Thoracic aorta (tissue), 2 donors: ENCODE data around the gene RPS3A. TPM values are rescaled to one million over a fixed set of nuclear protein-coding genes. Genes with fewer than 3 reads are reported as not detected.

Experiments used
- ATAC-seq: fragments of 150-250 bp; one replicate; pipeline ENCODE4 v1.8.0; 2017; ENCODE audit warnings: low read depth; ENCODE audit not compliant: insufficient number of reproducible peaks, low FRiP score
- DNase-seq: peaks from one replicate; pipeline ENCODE4 v3.0.0-alpha.2; 2020; ENCODE audit warnings: low spot score
- H3K27ac ChIP-seq, 2 donors: fragments of 200-600 bp; sonication (generic); 1 replicate in 1 of 2; 2 replicates in 1 of 2; pipeline ENCODE4 v1.5.1; 2016; ENCODE audit warnings: mild to moderate bottlenecking in 2 of 2, moderate library complexity in 2 of 2
- H3K27me3 ChIP-seq: fragments of 200-600 bp; sonication (generic); replicated peaks from 2 replicates; pipeline ENCODE4 v1.6.0; 2016; ENCODE audit warnings: mild to moderate bottlenecking; ENCODE audit not compliant: insufficient read depth
- H3K36me3 ChIP-seq: fragments of 200-600 bp; sonication (generic); one replicate; pipeline ENCODE4 v1.5.1; 2016
- H3K4me1 ChIP-seq, 2 donors: fragments of 200-600 bp; sonication (generic); 1 replicate in 1 of 2; 2 replicates in 1 of 2; pipeline versions ENCODE4 v1.5.1 to v1.6.0; 2016; ENCODE audit warnings: low read depth in 2 of 2, mild to moderate bottlenecking in 1 of 2; ENCODE audit not compliant: control insufficient read depth in 1 of 2
- H3K4me3 ChIP-seq: fragments of 200-600 bp; sonication (generic); 2 replicates; pipeline ENCODE4 v1.5.1; 2016; ENCODE audit warnings: mild to moderate bottlenecking
- H3K9me3 ChIP-seq: fragments of 200-600 bp; sonication (generic); 2 replicates; pipeline ENCODE4 v1.5.1; 2016
- CTCF ChIP-seq: fragments of 200-600 bp; sonication (generic); IDR thresholded peaks from one replicate; pipeline ENCODE4 v1.5.1; 2019; ENCODE audit warnings: antibody characterized with exemption
- total RNA-seq, 2 donors: library from RNA; depleted of rRNA; stranded (reverse); fragments of >200 nt; gene quantifications; one replicate each; pipeline versions ENCODE4 v1.1.0 to v1.2.3, GENCODE V29; 2016

RPS3A gene
- total RNA-seq, 2 donors from 2014 or later: 1,368 to 1,778 TPM

GRCh38 chr4:151100531-151100930 lies 1.1 kb downstream of the RPS3A start:
- peaks cover 15 to 20% of the 10 kb centered on the region in 2 donors for H3K4me1 ChIP-seq
- DNase-seq (no peak), ATAC-seq (no peak)
- H3K27ac ChIP-seq: peak overlapping the region; percentile 80 to 85
- no peak for TF ChIP-seq CTCF
- H3K4me3 ChIP-seq: peak overlapping the region; percentile 88
- peaks cover 22% of the 10 kb centered on the region for H3K36me3 ChIP-seq
- no peaks in the 10 kb centered on the region for H3K9me3 ChIP-seq
- H3K27me3 ChIP-seq: no peaks in the 10 kb centered on the region

- H3K27ac ChIP-seq: no peak overlapping the region
Measured at GRCh38 chr4:151103758-151104157, 4.3 kb downstream of the RPS3A start.

GRCh38 chr4:151104621-151105020 lies 5.2 kb downstream of the RPS3A start:
- no peak for DNase-seq
- no peaks in the 10 kb centered on the region for H3K27me3 ChIP-seq
- H3K9me3 ChIP-seq: no peaks in the 10 kb centered on the region
- no peak overlapping the region for H3K4me3 ChIP-seq
- no peak overlapping the region for H3K27ac ChIP-seq
- no peak for TF ChIP-seq CTCF
- peaks cover 27% of the 10 kb centered on the region for H3K36me3 ChIP-seq
- H3K4me1 ChIP-seq: peaks cover 18 to 24% of the 10 kb centered on the region in 2 donors
- ATAC-seq: no peak

More at GRCh38 chr4:151103758-151104157, 4.3 kb downstream of the RPS3A start:
- Histone ChIP-seq H3K4me1 (peaks cover 18 to 24% of the 10 kb centered on the region in 2 donors), H3K4me3 (no peak overlapping the region), H3K9me3 (no peaks in the 10 kb centered on the region), H3K36me3 (peaks cover 27% of the 10 kb centered on the region), H3K27me3 (no peaks in the 10 kb centered on the region)
- ATAC-seq (no peak), DNase-seq (no peak)
- TF ChIP-seq CTCF: no peak

- H3K9me3 ChIP-seq: no peaks in the 10 kb centered on the region
- no peaks in the 10 kb centered on the region for H3K27me3 ChIP-seq
- peaks cover 30% of the 10 kb centered on the region for H3K36me3 ChIP-seq
- H3K27ac ChIP-seq: no peak overlapping the region
- peaks cover 15 to 21% of the 10 kb centered on the region in 2 donors for H3K4me1 ChIP-seq
- DNase-seq (no peak), ATAC-seq (no peak)
- TF ChIP-seq CTCF: no peak
- no peak overlapping the region for H3K4me3 ChIP-seq
Measured at GRCh38 chr4:151105454-151106032, 6.1 kb downstream of the RPS3A start.

- no peak for DNase-seq
- ATAC-seq: no peak
- H3K27me3 ChIP-seq: no peaks in the 10 kb centered on the region
- peaks cover 24% of the 10 kb centered on the region for H3K36me3 ChIP-seq
- H3K9me3 ChIP-seq: no peaks in the 10 kb centered on the region
- H3K27ac ChIP-seq: no peak overlapping the region
- H3K4me1 ChIP-seq: peaks cover 3 to 6% of the 10 kb centered on the region in 2 donors
- H3K4me3 ChIP-seq: no peak overlapping the region
- no peak for TF ChIP-seq CTCF
Measured at GRCh38 chr4:151107063-151107462, 7.6 kb downstream of the RPS3A start.
